GM10248 (cell line): ENCODE data around the gene DBNDD2.

Source experiments
- CTCF ChIA-PET: fragments of 300-600 bp; sonication (Branson Sonifier 250); formaldehyde crosslinking; extraction: SDS; loops from one replicate; lab custom pipeline; 2021; ENCODE audit warnings: antibody characterized with exemption; lab: Yijun Ruan, JAX
- POLR2A ChIA-PET: fragments of 350-650 bp; sonication (Branson Sonifier 250); formaldehyde crosslinking; extraction: SDS; loops from one replicate; lab custom pipeline; 2020; ENCODE audit warnings: antibody characterized with exemption; lab: Yijun Ruan, JAX
- DNase-seq: peaks from one replicate; pipeline ENCODE4 v3.0.0; 2012; ENCODE audit errors: extremely low spot score
- TF ChIP-seq, protein P1 (sequence below): IDR thresholded peaks from 2 replicates; pipeline ENCODE4 v1.5.1; 2012; ENCODE audit warnings: mild to moderate bottlenecking, low read depth; ENCODE audit errors: extremely low read depth, missing control alignments, control extremely low read depth

DBNDD2 gene

DNA sequence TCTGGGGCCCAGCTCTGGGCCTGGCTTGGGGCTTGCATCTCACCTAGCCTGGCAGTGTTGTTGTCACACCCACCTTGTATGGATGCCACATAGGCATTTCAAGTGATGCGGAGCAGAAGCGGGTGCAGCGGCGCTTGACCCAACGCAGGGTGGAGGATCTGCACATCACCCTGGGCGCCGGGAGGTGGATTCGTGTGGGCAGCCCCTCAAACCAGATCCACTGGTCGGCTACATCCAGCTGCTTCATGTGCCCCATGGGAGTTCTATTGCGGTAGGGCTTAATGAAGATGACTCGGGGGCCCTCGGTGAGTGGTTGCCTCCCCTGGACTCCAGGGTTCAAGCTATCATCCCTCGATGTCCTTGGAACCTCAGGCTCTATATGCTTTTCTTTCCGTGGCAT lies 33.1 kb upstream of the DBNDD2 start:
- POLR2A ChIA-PET = no interaction called here
- CTCF ChIA-PET = interaction anchor here (1.3 to 22.0 kb wide), 13 partner anchors 8 to 396 kb away, joined by 3 to 488 read pairs (median 22); partner anchors contain the start of genes PIGT and SYS1
- DNase-seq = no peak
- TF ChIP-seq, protein P1, sequence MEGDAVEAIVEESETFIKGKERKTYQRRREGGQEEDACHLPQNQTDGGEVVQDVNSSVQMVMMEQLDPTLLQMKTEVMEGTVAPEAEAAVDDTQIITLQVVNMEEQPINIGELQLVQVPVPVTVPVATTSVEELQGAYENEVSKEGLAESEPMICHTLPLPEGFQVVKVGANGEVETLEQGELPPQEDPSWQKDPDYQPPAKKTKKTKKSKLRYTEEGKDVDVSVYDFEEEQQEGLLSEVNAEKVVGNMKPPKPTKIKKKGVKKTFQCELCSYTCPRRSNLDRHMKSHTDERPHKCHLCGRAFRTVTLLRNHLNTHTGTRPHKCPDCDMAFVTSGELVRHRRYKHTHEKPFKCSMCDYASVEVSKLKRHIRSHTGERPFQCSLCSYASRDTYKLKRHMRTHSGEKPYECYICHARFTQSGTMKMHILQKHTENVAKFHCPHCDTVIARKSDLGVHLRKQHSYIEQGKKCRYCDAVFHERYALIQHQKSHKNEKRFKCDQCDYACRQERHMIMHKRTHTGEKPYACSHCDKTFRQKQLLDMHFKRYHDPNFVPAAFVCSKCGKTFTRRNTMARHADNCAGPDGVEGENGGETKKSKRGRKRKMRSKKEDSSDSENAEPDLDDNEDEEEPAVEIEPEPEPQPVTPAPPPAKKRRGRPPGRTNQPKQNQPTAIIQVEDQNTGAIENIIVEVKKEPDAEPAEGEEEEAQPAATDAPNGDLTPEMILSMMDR = no peak

- POLR2A ChIA-PET = interaction anchor here (1.1 kb wide), 1 partner anchor 9 kb away, joined by 4 read pairs; no protein-coding TSS in a partner anchor
- TF ChIP-seq, protein P1 = no peak
- CTCF ChIA-PET = interaction anchor here (0.9 to 22.0 kb wide), 7 partner anchors 16 to 393 kb away, joined by 3 to 488 read pairs (median 6); partner anchors contain the start of gene SYS1
These were observed 30.8 kb upstream of the DBNDD2 start for GRCh38 chr20:45377269-45377668.

DNA sequence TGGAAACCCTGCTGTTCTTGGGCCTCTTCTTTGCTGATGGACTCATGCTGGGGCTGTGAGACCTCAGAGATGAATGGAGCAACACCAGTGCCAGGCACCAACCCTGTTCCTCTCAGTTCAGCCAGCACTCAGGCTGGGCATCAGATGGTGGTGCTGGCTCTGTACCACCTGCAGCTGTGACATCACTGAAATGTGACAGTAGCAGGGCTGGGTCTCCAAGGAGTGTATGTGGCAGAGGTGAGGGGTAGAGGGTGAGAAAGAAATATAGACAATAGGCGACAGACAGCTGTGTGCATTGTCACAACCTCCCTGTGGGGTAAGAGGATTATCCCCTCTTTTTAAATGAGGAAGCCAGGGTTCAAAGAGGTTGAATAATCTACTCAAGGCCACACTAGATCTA lies 29.9 kb upstream of the DBNDD2 start, which contains the start of gene TP53TG5:
Gene TP53TG5 (minus strand): TSS at position 135 of the 400 bp plus-strand sequence. CDS start 89 bp downstream, at position 46.
- TF ChIP-seq, protein P1 = no peak
- ChIA-PET CTCF (interaction anchor here (1.4 to 22.0 kb wide), 4 partner anchors 10 to 392 kb away, joined by 3 to 488 read pairs (median 6); no protein-coding TSS in a partner anchor), POLR2A (no interaction called here)

More at GRCh38 chr20:45377269-45377668, 30.8 kb upstream of the DBNDD2 start:
- DNase-seq = no peak

DNA sequence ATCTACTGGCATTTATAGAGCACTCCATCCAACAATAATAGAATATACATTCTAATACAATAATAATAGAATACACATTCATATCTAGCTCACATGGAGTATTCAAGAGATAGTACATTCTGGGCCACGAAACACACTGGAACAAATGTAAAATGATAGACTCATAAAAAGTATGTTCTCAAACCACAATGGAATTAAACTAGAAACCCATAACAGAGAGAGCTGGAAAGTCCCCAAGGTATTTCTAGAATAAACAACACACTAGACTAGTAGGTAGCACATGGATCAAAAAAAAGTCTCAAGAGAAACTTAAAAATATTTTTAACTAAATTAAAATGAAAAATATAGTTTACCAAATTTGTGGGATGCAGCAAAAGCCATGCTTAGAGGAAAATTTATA lies 20.8 kb upstream of the DBNDD2 start:
- POLR2A ChIA-PET = no interaction called here
- DNase-seq = no peak
- CTCF ChIA-PET = interaction anchor here (0.9 to 3.4 kb wide), 5 partner anchors 9 to 50 kb away, joined by 3 to 30 read pairs (median 6); partner anchors contain the start of gene SYS1
- TF ChIP-seq, protein P1 = no peak

More for the DNA sequence above, 29.9 kb upstream of the DBNDD2 start, which contains the start of gene TP53TG5:
- DNase-seq = no peak

- ChIA-PET POLR2A (no interaction called here), CTCF (interaction anchor here (2.0 to 2.8 kb wide), 2 partner anchors 28 to 46 kb away, joined by 7 to 14 read pairs; partner anchors contain the start of gene SYS1)
- DNase-seq = no peak
These were observed 17.2 kb upstream of the DBNDD2 start for GRCh38 chr20:45390931-45391330.

GRCh38 chr20:45391559-45391958 lies 16.5 kb upstream of the DBNDD2 start:
- POLR2A ChIA-PET = no interaction called here
- no peak for DNase-seq
- CTCF ChIA-PET = interaction anchor here (1.3 to 2.8 kb wide), 3 partner anchors 15 to 45 kb away, joined by 3 to 14 read pairs (median 7); partner anchors contain the start of gene SYS1
- TF ChIP-seq, protein P1 = no peak

More at GRCh38 chr20:45390931-45391330, 17.2 kb upstream of the DBNDD2 start:
- TF ChIP-seq, protein P1 = no peak
